GM19023 (cell line): ENCODE data around the gene RANGAP1.

Source experiments
- ATAC-seq: cut with Tn5 transposase; IDR thresholded peaks from one replicate; pipeline ENCODE4 v1.9.1; 2021; ENCODE audit warnings: mild to moderate bottlenecking, moderate library complexity; ENCODE audit not compliant: unreplicated experiment

The RANGAP1 gene

DNA sequence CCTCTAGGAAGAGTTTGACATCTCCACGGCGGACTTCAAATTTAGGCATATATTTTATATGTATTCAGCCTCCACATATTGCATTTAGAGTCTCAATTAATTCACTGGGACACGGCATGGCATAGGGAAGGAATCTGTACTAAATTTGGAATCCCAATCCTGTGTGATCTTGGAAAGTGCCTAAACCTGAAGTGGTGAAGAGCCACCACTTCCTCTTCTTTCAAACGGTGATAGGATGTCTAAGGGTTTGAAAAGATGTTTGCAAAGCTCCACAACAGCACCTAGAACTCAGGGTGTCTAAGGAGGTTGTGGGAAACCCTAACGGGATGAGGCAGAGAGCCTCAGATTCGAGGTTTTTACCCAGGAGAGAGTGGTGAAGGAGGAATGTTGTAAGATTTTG lies 81.9 kb downstream of the RANGAP1 start:
- ATAC-seq = no peak

DNA sequence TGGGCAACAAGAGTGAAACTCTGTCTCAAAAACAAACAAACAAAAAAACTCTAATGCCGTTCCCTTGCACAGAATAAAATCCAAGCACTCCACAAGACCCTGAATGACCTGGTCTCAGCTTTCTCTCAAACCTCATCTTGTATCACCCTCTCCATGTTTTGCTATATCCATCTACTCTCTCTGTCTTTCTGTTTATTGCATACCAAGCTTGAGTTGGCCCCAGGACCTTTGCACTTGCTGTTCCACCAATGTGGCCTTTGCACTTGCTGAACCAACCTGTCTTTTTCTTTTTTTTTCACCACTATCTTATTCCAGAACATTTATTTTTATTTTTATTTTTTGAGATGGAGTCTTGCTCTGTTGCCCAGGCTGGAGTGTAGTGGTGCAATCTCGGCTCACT lies 82.9 kb downstream of the RANGAP1 start:
- no peak for ATAC-seq

- no peak for ATAC-seq
These were observed 84.8 kb downstream of the RANGAP1 start for GRCh38 chr22:41201141-41201540.

DNA sequence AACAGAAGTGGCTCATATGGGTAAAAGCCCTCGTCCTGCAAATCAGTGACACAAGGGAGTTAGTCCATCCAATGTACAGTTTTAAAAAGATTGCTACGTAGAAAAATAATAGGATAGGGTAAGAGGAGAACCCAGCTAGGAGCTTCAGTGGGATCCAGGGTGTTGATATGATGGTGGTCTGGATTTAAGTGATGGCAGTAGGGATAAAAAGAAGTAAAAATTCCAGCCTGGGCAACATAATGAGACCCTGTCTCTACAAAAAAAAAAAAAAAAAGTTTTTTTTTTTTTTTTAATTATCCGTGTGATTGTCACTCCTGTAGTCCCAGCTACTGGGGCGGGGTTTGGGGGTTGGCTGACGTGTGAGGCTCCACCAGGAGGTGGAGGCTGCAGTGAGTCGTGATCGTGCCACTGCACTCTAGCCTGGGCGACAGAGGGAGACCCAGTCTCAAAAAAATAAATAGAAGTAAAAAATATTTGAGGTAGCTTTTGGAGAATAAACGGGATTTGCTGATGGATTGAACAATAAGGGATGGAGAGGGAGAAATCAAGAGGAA lies 87.9 kb downstream of the RANGAP1 start:
- ATAC-seq = no peak

DNA sequence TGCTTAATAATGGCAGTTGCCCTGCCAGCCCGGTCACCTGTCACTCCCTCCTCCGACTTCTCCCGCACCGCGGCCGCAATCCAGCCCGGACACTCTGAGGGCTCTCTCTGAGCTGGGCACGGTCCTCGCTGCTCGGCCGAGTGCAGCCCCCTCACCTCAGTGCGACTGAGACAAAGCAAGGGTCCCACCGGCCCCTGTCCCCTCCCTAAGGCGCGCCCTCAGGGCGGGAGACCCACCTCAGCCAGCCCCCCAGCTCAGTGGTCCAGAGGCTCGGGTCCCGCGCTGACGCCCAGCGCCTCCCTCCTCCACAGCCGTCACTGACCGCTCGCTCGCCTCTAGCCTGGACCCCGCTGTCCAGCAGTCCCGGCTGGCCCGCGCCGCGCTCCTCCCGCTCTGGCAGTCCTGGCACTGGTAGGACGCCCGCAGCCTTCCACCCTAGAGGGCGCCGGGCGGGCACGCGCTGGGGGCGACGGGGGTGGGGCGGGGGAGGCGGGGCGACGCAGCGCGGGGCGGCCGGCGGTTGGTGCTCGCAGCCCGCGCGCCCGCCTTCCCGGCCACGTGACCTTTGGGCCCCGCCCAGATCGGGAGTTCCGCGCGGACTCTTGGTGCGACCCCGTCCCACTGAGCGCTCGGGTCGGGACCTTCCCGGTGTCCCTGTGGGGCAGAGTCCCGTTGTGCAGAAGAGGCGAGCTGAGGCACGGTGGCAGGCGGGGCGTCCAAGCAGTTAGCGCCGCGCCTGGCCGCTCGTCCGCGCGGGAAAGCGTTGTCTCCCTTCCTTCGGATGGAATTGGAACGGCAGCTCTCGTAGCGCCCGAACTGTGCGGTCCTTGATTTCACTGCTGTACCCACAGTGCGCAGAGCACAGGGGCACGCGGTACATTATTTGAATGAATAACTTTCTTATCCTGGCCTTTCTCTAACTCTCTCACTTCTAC lies 88.7 kb downstream of the RANGAP1 start:
- ATAC-seq = peak; percentile 77
